ENCODE results near the gene ZNF467. TPM values are rescaled to one million over a fixed set of nuclear protein-coding genes. Genes with fewer than 3 reads are reported as not detected.

ZNF467 gene
- total and polyA plus RNA-seq, 2 donors (not counting 3 experiments of a cell fraction or from before 2014, with no cell fraction given): 4.2 to 8.9 TPM

DNA sequence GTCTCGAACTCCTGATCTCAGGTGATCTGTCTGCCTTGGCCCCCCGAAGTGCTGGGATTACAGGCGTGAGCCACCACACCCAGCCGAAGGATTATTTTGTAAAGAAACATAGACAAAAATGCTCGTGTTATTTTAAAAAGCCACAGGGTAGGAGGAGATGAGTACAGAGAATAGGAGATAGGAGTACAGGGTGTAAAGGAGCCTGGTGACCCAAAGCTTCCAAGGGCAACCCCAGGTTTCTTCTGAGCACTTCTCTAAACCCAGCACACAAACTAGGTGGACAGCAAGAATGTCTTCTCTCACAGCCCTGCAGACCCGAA, 54.7 kb downstream of the ZNF467 start:
- POLR2A ChIA-PET: no interaction called here
- no TSS peak for BruUV-seq (replicated peaks)
- intact Hi-C loops (cut with micrococcal nuclease) (loop anchor here (5.0 kb wide), 1 partner anchor 456 kb away; the partner anchor contains the start of gene ZNF783), dilution Hi-C loops (cut with MboI; ENCODE audit: extremely low pct_ligation_motif_present, low sequenced_read_pairs) (no loop called here)
- Histone ChIP-seq H3K9me1 (replicated peaks; ENCODE audit: control insufficient read depth, extremely low read depth, insufficient read depth, low read length) (no peaks in the 10 kb centered on the region), H3K9ac (replicated peaks; ENCODE audit: extremely low read depth, insufficient read depth, low read length) (no peak overlapping the region), H3K4me1 (ENCODE audit: control insufficient read depth, extremely low read depth, insufficient read depth, low read length) (peaks cover 11% of the 10 kb centered on the region), H3K27ac (ENCODE audit: insufficient read depth, low read depth, low read length) (no peak overlapping the region), H3K9me3 (replicated peaks; ENCODE audit: control insufficient read depth, insufficient read depth, low read length) (no peaks in the 10 kb centered on the region), H3K4me3 (replicated peaks in 1 of 3; ENCODE audit: insufficient read depth in 1 of 3, low read depth in 1 of 3, low read length in 3 of 3) (no peak overlapping the region), H3K79me2 (ENCODE audit: control insufficient read depth, insufficient read depth, low read length) (no peaks in the 10 kb centered on the region), H3K36me3 (ENCODE audit: control insufficient read depth in 2 of 2, extremely low read depth in 1 of 2, insufficient read depth in 2 of 2, low read length in 2 of 2) (peaks cover 0 to 8% of the 10 kb centered on the region in 2 experiments), H3K4me2 (ENCODE audit: insufficient read depth, low read length) (no peak overlapping the region), H3K27me3 (ENCODE audit: control insufficient read depth in 2 of 2, insufficient read depth in 2 of 2, low read length in 2 of 2) (no peaks in the 10 kb centered on the region), H2AFZ (ENCODE audit: low read depth, low read length) (no peak overlapping the region), H4K20me1 (replicated peaks; ENCODE audit: control insufficient read depth, extremely low read depth, insufficient read depth, low read length) (no peaks in the 10 kb centered on the region)
- TF ChIP-seq JUN (IDR thresholded peaks at IDR 0.05; ENCODE audit: borderline replicate concordance, insufficient read depth, insufficient read length, low read depth) (no peak), FOS (IDR thresholded peaks at IDR 0.05; ENCODE audit: borderline replicate concordance, insufficient read depth, low read length) (no peak), EZH2 (IDR thresholded peaks at IDR 0.05; ENCODE audit: borderline replicate concordance, low read depth, low read length, severe bottlenecking) (no peak), POLR2AphosphoS5 (IDR thresholded peaks at IDR 0.05; ENCODE audit: insufficient read depth, low read depth, low read length) (no peak), POLR2A (IDR thresholded peaks at IDR 0.05; ENCODE audit: low read depth, low read length) (no peak), GATA2 (IDR thresholded peaks at IDR 0.05; ENCODE audit: insufficient read depth, insufficient read length, low read depth, low read length) (no peak), MYC (IDR thresholded peaks at IDR 0.05; ENCODE audit: low read depth, low read length) (no peak)
- TF ChIP-seq, protein P1, sequence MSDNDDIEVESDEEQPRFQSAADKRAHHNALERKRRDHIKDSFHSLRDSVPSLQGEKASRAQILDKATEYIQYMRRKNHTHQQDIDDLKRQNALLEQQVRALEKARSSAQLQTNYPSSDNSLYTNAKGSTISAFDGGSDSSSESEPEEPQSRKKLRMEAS (IDR thresholded peaks at IDR 0.05; ENCODE audit: insufficient read depth, insufficient read length): no peak
- TF ChIP-seq, protein P2, sequence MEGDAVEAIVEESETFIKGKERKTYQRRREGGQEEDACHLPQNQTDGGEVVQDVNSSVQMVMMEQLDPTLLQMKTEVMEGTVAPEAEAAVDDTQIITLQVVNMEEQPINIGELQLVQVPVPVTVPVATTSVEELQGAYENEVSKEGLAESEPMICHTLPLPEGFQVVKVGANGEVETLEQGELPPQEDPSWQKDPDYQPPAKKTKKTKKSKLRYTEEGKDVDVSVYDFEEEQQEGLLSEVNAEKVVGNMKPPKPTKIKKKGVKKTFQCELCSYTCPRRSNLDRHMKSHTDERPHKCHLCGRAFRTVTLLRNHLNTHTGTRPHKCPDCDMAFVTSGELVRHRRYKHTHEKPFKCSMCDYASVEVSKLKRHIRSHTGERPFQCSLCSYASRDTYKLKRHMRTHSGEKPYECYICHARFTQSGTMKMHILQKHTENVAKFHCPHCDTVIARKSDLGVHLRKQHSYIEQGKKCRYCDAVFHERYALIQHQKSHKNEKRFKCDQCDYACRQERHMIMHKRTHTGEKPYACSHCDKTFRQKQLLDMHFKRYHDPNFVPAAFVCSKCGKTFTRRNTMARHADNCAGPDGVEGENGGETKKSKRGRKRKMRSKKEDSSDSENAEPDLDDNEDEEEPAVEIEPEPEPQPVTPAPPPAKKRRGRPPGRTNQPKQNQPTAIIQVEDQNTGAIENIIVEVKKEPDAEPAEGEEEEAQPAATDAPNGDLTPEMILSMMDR (IDR thresholded peaks at IDR 0.05; ENCODE audit: extremely low read depth in 1 of 2, insufficient read depth in 1 of 2, low read depth in 1 of 2, low read length in 2 of 2): no peak
- CTCF ChIA-PET: no interaction called here
- FAIRE-seq (no peak), DNase-seq (ENCODE audit: low read depth, low spot score) (no peak)

Data from endothelial cell of umbilical vein (primary cell).